LNCAP (cell line): ENCODE measurements around the gene AP1M1.

Source experiments
- CTCF ChIP-seq: fragments of 450-650 bp; IDR thresholded peaks from 2 replicates; pipeline ENCODE4 v1.5.1; 2017; ENCODE audit warnings: mild to moderate bottlenecking

The AP1M1 gene

DNA sequence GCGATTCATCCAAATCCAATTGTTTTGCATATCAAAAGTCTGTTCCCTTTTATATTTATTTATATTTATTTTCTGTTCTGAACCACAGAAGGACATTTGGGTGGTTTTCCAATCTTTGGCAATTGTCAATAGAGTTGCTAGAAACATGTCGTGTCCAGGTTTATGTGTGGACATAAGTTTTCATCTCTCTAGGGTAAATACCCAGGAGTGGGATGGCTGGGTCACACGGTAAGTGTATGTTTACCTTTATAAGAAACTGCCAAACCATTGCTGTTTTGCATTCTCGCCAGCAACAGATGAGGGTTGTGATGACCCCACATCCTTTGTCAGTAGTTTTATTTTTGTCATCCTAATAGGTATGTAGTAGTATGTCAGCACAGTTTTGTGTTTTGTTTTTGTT, 12.5 kb downstream of the AP1M1 start:
- TF ChIP-seq CTCF = no peak

- TF ChIP-seq CTCF = no peak
Observed at GRCh38 chr19:16213076-16213475, 15.4 kb downstream of the AP1M1 start.

- no peak for TF ChIP-seq CTCF
Observed at GRCh38 chr19:16216744-16217670, 19.3 kb downstream of the AP1M1 start.

- no peak for TF ChIP-seq CTCF
Observed at GRCh38 chr19:16217716-16218451, 20.2 kb downstream of the AP1M1 start.

DNA sequence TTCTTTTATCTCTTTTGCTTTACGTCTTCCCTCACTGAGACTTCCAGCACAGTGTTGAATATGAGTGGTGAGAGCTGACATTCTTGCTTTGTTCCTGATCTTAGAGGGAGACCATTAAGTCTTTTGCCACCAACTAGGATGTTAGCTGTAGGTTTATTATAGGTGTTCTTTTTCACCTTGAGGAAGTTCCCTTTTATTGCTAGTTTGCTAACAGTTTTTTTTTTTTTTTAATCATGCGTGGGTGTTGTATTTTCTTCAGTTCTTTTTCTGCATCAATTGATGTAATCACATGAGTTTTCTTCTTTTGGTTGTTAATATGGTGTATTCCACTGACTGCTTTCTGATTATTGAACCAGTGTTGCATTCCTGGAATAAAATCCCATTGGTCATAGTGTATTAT, 21.1 kb downstream of the AP1M1 start:
- TF ChIP-seq CTCF = no peak

DNA sequence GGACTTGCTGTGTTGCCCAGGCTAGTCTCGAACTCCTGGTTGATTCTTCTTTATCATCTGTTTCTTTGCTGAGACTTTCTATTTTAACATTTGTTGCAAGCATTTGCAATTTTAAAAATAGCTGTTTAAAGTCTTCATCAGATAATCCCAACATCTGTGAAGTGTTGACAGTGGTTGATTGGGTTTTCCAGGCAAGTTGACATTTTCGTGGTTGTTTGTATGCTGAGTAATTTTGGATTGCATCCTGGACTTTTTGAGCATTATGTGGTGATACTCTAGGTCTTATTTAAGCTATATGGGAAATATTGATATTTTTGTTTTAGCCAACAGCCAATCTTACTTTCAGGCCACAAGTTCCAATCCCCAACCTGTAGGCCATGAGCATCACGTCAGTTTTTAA, 25.1 kb downstream of the AP1M1 start:
- TF ChIP-seq CTCF = no peak

GRCh38 chr19:16223746-16224145, 26.0 kb downstream of the AP1M1 start:
- no peak for TF ChIP-seq CTCF
